Body of pancreas (tissue), 4 donors: ENCODE measurements around the gene AMMECR1.

Source experiments
- CTCF ChIP-seq, 7 experiments: fragments of 450-650 bp in 4 of 7; fragments of 200-600 bp in 3 of 7; sonication (generic) in 3 of 7; IDR thresholded peaks; one replicate each; pipeline ENCODE4 v1.5.1; 2016 to 2019; ENCODE audit warnings: antibody characterized with exemption in 7 of 7
- POLR2A ChIP-seq, 3 donors: fragments of 450-650 bp; IDR thresholded peaks; one replicate each; pipeline ENCODE4 v1.6.1; 2016; ENCODE audit warnings: antibody characterized with exemption in 3 of 3, mild to moderate bottlenecking in 2 of 3

DNA sequence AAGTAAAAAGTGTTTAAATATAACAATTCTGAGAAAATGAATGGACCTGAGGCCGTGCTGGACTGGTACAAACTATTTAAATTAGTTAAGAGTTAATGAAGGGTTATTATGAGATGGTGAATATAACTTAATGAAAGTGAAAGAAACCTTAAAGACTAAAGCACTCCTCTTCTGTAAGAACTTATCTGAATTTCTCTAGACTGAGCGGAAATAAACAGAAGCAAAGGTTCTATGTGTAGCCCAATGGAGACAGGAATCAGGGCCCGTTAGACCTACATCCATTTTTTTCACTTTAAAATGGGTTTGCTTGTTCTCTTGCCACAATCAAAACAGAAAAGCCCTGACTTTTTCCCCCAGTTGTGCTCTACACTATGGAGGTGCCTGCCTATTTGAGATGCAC lies 14.9 kb downstream of the AMMECR1 start:
- TF ChIP-seq CTCF (IDR thresholded peaks at IDR 0.05) (no peak), POLR2A (IDR thresholded peaks at IDR 0.05) (no peak)
